ENCODE data around the gene BFSP2. TPM values are rescaled to one million over a fixed set of nuclear protein-coding genes. Genes with fewer than 3 reads are reported as not detected.

BFSP2 gene
- total RNA-seq, 1 experiment from 2014 or later, result not detected

DNA sequence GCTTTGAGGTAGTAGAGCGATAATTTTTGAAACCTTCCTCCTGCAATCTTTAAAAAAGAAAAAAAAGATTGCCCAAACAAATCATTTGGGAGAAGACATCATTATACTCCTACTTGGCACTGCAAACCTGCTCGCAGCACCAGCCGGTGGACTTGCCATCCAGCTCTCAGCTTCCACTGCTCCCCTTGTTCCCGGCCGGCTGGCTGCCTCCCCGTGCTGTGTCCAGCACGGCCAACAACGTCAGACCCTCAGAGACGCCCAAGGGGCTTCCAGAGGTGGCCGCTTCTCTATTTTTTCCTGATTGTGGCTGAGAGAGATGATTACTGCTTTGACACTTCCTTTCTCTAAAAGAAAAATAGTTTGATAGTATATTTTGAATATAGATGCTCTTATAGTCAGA, 3.0 kb upstream of the BFSP2 start:
- Mint-ChIP-seq H3K9me3 (ENCODE audit: unreplicated experiment) (peaks cover 7% of the 10 kb centered on the region), H3K36me3 (ENCODE audit: insufficient read depth, unreplicated experiment) (no peaks in the 10 kb centered on the region), H3K4me3 (ENCODE audit: unreplicated experiment) (no peak overlapping the region)

DNA sequence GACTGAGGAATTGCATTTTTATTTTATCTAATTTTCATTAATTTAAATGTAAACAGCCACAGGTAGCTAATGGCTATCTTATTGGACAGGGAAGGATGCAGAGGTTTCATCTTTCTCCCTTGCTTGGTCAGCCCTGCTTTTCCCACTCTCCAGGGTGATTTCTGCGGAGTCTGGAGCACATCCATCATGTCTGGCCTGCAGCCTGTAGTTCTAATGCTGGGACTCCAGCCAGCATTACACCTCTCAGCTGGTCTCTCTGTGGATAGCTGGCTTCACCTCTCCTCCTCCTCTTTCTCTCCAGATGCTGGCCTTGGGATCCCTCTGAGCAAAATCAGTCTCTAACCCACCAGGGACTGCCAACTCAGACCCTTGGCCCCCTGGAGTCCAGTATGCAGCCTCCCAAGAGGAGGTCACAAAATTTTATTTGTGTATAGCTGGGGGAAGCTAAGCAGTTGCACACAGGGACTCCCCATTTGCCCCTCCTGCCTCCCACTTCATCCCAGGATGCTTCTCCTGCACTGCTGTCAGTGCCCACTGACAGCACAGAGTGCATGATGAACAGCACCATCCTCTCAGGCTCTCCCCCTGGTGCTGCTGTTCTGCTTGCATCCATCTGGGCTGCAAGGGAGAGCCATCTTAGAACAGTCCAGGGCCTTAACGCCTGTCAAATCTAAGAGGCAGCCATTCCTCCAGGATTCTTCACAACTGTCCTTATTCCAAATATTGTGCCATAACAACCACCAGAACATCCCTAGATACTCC, 1.7 kb downstream of the BFSP2 start:
- no peak overlapping the region for H3K27ac Mint-ChIP-seq (ENCODE audit: low read depth, unreplicated experiment)
- TF ChIP-seq, protein P1, sequence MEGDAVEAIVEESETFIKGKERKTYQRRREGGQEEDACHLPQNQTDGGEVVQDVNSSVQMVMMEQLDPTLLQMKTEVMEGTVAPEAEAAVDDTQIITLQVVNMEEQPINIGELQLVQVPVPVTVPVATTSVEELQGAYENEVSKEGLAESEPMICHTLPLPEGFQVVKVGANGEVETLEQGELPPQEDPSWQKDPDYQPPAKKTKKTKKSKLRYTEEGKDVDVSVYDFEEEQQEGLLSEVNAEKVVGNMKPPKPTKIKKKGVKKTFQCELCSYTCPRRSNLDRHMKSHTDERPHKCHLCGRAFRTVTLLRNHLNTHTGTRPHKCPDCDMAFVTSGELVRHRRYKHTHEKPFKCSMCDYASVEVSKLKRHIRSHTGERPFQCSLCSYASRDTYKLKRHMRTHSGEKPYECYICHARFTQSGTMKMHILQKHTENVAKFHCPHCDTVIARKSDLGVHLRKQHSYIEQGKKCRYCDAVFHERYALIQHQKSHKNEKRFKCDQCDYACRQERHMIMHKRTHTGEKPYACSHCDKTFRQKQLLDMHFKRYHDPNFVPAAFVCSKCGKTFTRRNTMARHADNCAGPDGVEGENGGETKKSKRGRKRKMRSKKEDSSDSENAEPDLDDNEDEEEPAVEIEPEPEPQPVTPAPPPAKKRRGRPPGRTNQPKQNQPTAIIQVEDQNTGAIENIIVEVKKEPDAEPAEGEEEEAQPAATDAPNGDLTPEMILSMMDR (IDR thresholded peaks at IDR 0.05; ENCODE audit: unreplicated experiment), result no peak

More for the DNA sequence above, 3.0 kb upstream of the BFSP2 start:
- intact Hi-C loops (cut with micrococcal nuclease), result no loop called here
- TF ChIP-seq, protein P1 (IDR thresholded peaks at IDR 0.05; ENCODE audit: unreplicated experiment), result no peak
- ChIA-PET CTCF (interaction anchor here (0.6 to 1.1 kb wide), 2 partner anchors 355 to 1127 kb away, joined by 3 to 5 read pairs; no protein-coding TSS in a partner anchor), POLR2A (no interaction called here)
- H3K4me1 Mint-ChIP-seq (ENCODE audit: insufficient read depth, unreplicated experiment), result peaks cover 6% of the 10 kb centered on the region
- no TSS peak for BruUV-seq (replicated peaks)
- H3K27me3 Mint-ChIP-seq (ENCODE audit: insufficient read depth, unreplicated experiment), result peaks cover 32% of the 10 kb centered on the region
- DNase-seq (ENCODE audit: unreplicated experiment), result no peak
- no peak overlapping the region for H3K27ac Mint-ChIP-seq (ENCODE audit: low read depth, unreplicated experiment)

DNA sequence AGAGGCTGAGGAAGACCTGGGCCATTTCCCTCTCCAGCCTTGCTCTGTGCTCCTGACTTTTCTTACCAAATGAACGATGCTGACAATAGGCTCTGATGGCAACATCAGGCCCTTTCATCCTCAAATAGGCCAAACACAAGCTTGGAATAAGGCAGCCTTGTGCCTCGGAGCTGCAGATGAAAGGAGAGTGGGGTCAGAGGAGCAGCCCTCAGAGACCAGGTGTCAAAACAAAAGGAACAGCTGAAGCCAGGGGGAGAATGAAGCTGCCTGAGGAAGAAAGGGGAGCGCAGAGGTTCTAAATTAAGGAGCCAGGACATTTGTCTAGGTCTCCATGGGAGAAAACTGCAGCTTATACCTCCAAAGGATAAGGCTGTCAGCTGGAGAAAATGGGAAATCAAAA, 5.1 kb downstream of the BFSP2 start:
- TF ChIP-seq, protein P1 (IDR thresholded peaks at IDR 0.05; ENCODE audit: unreplicated experiment), result no peak
- ChIA-PET POLR2A (no interaction called here), CTCF (interaction anchor here (0.6 to 1.9 kb wide), 3 partner anchors 18 to 885 kb away, joined by 3 to 6 read pairs (median 4); no protein-coding TSS in a partner anchor)
- peaks cover 40% of the 10 kb centered on the region for H3K27me3 Mint-ChIP-seq (ENCODE audit: insufficient read depth, unreplicated experiment)
- no peak overlapping the region for H3K4me3 Mint-ChIP-seq (ENCODE audit: unreplicated experiment)
- no peak overlapping the region for H3K27ac Mint-ChIP-seq (ENCODE audit: low read depth, unreplicated experiment)
- H3K36me3 Mint-ChIP-seq (ENCODE audit: insufficient read depth, unreplicated experiment), result no peaks in the 10 kb centered on the region
- BruUV-seq (replicated peaks), result no TSS peak
- no peaks in the 10 kb centered on the region for H3K4me1 Mint-ChIP-seq (ENCODE audit: insufficient read depth, unreplicated experiment)
- intact Hi-C loops (cut with micrococcal nuclease), result no loop called here
- DNase-seq (ENCODE audit: unreplicated experiment), result no peak
- H3K9me3 Mint-ChIP-seq (ENCODE audit: unreplicated experiment), result no peaks in the 10 kb centered on the region

More for the DNA sequence above, 1.7 kb downstream of the BFSP2 start:
- no peak for DNase-seq (ENCODE audit: unreplicated experiment)
- Mint-ChIP-seq H3K4me1 (ENCODE audit: insufficient read depth, unreplicated experiment) (no peaks in the 10 kb centered on the region), H3K36me3 (ENCODE audit: insufficient read depth, unreplicated experiment) (no peaks in the 10 kb centered on the region), H3K4me3 (ENCODE audit: unreplicated experiment) (no peak overlapping the region), H3K9me3 (ENCODE audit: unreplicated experiment) (no peaks in the 10 kb centered on the region), H3K27me3 (ENCODE audit: insufficient read depth, unreplicated experiment) (peaks cover 34% of the 10 kb centered on the region)
- intact Hi-C loops (cut with micrococcal nuclease), result no loop called here
- CTCF ChIA-PET, result interaction anchor here (0.7 to 1.3 kb wide), 7 partner anchors 15 to 675 kb away, joined by 3 to 6 read pairs (median 4); no protein-coding TSS in a partner anchor
- BruUV-seq (replicated peaks), result no TSS peak
- POLR2A ChIA-PET, result interaction anchor here (0.5 to 1.1 kb wide), 2 partner anchors 9 to 456 kb away, joined by 4 read pairs; no protein-coding TSS in a partner anchor

DNA sequence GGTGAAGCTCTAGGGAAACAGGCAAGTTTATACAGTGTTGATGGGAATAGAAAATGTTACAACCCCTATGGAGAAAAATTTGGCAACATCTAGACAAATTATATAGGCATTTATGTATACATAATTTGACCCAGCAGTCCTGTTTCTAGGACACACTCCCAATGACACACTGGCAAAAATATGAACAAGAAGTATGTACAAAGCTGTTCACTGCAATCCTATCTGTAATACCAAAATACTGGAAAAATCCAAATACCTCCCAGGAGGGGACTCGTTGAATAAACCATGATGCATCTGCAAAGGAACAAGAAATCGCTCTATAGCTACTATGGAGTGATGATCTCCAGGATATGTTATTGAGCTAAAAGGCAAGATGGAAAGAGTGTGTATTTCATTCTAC, 8.5 kb downstream of the BFSP2 start:
- no peak for DNase-seq (ENCODE audit: unreplicated experiment)
- TF ChIP-seq, protein P1 (IDR thresholded peaks at IDR 0.05; ENCODE audit: unreplicated experiment), result no peak
- Mint-ChIP-seq H3K36me3 (ENCODE audit: insufficient read depth, unreplicated experiment) (no peaks in the 10 kb centered on the region), H3K9me3 (ENCODE audit: unreplicated experiment) (no peaks in the 10 kb centered on the region), H3K27me3 (ENCODE audit: insufficient read depth, unreplicated experiment) (peaks cover 69% of the 10 kb centered on the region), H3K4me1 (ENCODE audit: insufficient read depth, unreplicated experiment) (no peaks in the 10 kb centered on the region), H3K4me3 (ENCODE audit: unreplicated experiment) (no peak overlapping the region), H3K27ac (ENCODE audit: low read depth, unreplicated experiment) (no peak overlapping the region)
- BruUV-seq (replicated peaks), result no TSS peak
- ChIA-PET CTCF (interaction anchor here (1.1 to 2.0 kb wide), 3 partner anchors 9 to 22 kb away, joined by 3 to 11 read pairs (median 3); partner anchors contain the start of gene BFSP2), POLR2A (interaction anchor here (1.0 kb wide), 1 partner anchor 17 kb away, joined by 3 read pairs; no protein-coding TSS in a partner anchor)
- intact Hi-C loops (cut with micrococcal nuclease), result no loop called here

Data from MCF 10A (cell line).